Measurements from ENCODE around the gene CD28.
"Not testable (repeated sequence)": the region's sequence is repeated elsewhere in the genome, so short reads cannot be mapped to it uniquely, and the experiment has no call there.

The CD28 gene

DNA sequence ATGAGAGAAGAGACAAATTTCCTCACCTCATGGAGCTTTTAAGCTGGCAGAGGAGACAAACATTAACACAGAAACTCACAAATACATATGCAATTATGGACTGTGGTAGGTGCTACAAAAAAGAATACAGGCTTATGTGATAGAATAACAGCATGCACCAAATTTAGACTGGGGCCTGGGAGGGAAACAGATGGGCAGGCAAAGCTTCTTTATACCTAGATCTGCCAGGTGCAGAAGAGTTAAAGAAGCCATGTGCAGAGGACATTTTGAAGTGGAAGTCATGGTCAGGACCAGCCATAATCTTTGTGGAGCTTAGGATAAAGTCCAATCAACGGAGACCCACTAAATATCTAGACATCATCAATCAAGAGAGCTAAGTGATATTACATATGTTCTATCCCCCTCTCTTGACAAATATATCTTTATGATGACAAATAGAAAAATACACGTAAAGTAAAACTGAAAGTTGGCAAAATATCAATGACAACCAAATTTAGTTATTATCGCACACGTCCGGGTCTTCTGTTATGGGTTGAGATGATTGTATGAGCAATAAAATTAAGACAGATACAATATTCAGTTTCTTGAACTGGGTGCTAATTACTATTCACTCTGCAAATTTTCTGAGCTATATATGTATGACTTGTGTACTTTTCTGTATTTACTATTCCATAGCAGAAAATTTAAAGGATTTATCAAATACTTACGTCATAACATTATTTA, 44.1 kb downstream of the CD28 start:
- DNase-seq: no peak

- DNase-seq: peak; percentile 27
These were observed 45.3 kb downstream of the CD28 start for GRCh38 chr2:203751685-203752271.

- DNase-seq: no peak
These were observed 49.7 kb downstream of the CD28 start for GRCh38 chr2:203756161-203756560.

GRCh38 chr2:203758841-203759689, 52.6 kb downstream of the CD28 start:
- DNase-seq: peak; percentile 65

DNA sequence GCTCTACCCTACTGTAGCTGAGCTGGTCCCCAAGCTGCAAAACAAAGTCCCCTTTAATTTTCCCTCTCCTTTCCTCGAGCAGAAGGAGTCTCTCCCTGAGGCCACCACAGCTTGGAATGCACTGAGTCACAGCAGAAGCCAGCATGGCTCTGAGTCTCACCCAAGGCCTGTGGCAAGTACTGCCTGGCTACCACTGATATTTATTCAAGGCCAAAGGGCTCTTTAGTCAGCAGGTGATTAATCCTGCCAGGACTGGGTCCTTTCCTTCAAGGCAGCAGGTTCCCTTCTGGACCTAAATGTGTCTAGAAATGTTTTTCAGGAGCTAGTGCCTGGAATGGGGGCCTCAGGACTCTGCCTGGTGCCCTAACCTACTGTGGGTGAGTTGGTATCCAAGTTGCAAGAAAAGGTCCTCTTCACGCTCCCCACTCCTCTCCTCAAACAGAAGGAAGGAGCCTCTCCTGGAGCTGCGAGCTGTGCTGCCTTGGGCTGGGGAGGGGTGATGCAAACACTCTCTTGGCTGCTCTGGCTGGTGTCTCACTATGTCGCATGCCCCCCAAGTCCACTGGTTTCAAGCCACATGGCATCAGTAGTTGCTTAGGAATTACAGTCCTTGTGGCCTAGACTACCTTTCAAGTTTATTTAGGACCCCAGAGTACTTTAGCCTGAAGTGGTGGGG, 53.4 kb downstream of the CD28 start:
- peak; percentile 77 for DNase-seq

DNA sequence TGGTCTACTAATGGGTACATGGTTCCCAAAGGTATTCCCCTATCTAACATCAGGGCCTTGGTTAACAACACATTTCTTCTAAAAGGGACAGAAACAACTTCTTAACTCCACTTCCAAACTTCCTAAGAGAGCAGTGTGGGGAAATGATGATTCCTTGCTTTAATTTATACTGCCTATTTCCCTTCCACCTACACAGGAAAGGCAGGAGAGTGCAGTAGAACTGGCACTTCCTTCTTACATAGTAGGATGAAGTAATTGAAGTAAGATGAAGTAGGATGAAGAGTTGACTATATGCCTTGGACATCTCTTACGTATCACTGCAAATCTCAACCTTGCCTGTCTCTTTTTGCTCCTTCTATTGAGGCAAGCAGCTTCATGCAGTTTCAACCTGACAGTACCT, 54.7 kb downstream of the CD28 start:
- DNase-seq: no peak

GRCh38 chr2:203763241-203763937, 57.0 kb downstream of the CD28 start:
- no peak for DNase-seq

DNA sequence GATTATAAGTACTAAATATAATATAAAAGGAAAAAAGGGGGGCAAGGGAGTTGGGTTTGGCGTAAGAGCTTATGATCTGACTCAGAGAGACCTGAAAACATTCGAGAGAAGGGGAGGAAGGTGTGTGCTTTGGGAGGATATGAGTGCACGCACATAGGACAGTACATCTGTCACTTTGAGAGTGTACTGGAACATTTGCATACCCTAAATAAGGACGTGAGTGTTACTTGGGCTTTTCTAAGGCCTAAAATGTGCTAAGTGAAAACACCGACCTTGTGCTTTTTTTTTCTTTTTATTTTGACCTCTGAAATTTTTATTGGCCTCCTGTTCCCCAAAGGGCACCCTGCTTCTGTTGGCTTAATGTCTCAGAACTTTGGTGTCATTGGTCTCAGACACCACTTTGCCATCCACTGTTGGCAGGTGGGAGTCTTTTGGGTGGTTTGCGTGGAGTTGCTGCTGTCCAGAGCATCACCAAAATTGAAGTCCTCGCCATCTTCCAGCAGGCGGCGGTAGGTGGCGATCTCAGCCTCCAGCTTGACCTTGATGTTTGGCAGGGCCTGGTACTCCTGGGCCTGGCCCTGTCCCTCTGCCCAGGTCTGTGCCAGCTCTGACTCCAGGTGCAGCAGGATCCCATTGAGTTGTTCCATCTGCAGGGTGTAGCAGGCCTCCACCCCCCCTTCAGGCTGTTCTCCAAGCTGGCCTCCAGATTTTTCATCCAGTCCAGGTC, 57.7 kb downstream of the CD28 start:
- no peak for DNase-seq

DNA sequence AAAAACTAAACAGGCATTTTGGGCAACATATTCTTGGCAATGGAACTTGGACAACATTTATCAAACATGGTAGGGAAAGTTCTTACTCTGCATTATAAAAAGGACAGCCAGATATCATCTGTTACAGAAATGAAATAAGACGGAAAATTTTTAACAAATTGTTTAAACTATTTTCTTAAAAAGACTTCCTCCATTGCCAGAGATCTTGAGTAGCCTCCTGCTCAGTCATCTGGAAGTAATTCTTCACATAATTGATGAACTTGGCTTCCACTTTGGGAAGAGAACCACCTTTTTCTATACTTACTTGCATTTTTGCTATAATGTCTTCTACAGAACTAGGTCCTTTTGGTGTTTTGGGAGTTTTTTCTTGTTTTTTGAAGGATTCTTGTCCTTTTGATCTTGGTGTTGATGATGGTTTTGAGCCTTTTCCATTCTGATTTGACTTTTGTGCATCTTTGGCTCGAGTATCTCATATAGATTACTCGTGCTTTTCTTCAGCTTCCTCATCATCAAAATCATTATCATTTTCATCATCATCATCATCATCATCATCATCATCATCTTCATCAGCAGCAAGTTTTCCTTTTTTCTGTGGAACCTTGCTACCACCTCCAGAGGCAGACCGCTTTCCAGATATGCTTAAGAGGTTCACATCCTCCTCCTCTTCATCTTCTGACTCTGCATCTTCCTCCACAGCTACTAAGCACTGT, 66.2 kb downstream of the CD28 start:
- no peak for DNase-seq

DNA sequence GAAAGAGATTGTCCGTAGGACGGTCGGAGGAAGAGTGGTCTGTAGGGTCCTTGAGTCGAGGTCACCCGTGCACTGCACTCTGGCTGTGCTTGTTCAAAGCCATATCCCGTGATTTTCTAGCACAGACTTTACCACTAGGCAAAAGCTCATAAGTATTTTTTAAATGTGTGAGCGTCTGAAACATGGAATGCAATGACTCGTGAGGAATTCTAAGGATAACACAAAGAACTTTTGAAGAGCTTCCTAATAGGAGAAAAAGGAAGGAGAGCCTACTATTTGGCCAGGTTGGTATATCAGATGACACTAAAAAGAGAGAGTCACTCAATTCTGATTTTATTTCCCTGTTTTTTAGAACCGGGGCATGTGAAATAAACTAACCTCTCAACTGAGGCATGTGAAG, 68.3 kb downstream of the CD28 start:
- DNase-seq: peak; percentile 60

- no peak for DNase-seq
These were observed 69.2 kb downstream of the CD28 start for GRCh38 chr2:203775684-203776083.

DNA sequence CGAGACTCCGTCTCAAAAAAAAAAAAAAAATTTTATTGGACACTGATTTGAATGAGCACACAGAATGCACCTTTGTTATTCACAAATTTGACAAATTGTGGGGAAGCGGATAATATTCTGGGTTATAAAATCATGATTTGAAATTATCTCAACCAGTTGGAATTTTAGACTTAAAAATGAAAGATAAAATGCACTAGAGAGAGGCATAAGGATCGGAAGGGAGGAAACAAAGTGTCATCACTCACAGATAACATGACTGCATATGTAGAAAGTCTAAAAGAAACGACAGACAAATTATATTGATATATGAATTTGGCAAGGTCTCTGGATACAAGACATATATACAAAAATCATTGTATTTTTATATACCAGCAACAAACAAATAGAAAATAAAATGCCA, 70.6 kb downstream of the CD28 start:
- no peak for DNase-seq

DNA sequence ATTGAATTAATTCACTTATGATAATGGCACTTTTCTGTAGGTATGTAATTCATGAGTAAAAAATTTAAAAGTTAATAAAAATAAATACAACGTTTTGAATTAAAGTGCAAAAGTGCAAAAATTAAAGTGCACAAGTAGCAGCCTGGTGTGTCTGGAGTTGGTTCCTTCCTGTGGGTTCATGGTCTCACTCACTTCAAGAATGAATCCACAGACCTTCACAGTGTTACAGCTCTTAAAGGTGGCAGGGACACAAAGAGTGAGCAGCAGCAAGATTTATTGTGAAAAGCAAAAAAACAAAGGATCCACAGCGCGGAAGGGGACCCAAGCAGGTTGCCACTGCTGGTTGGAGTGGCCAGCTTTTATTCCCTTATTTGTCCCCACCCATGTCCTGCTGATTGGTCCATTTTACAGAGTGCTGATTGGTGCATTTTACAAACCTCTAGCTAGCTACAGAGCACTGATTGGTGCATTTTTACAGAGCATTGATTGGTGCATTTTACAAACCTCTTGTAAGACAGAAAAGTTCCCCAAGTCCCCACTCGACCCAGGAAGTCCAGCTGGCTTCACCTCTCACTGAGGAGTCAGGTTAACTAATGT, 73.1 kb downstream of the CD28 start:
- not testable (repeated sequence) for DNase-seq

GRCh38 chr2:203780231-203780630, 73.8 kb downstream of the CD28 start:
- no peak for DNase-seq

GRCh38 chr2:203781151-203781550, 74.7 kb downstream of the CD28 start:
- DNase-seq: no peak

DNA sequence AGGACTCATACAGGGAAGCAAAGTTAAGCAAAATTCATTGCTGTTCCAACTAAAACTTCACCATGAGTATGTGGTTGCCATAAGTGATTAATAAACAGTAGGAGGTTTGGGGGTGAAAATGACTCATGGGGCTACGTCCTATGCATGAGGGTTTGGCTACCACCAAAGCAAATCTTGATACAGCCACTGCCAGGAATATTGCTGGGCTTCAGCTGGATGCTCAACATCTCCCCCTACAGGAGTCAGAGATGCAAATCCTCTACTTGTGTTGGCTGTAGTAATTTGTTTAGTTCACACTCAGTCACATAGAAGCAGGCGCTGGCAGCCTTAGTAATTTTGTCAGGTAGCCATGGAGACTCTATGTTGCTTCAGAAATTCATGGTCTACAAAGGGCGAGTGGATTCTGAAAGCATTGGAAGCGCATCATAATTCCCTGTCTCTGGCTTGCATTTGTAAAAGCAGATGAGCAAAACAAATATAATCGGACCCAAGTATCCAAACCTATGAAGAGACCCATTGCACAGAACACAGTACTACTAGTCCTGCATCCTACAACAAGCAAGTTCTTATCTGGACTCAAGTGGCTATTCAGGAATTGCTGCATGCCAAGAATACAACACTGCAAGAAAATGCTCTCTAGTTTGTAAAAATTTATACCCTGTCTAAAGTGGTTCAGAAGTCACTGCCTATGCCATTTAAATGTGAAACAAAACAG, 76.0 kb downstream of the CD28 start:
- peak; percentile 96 for DNase-seq

DNA sequence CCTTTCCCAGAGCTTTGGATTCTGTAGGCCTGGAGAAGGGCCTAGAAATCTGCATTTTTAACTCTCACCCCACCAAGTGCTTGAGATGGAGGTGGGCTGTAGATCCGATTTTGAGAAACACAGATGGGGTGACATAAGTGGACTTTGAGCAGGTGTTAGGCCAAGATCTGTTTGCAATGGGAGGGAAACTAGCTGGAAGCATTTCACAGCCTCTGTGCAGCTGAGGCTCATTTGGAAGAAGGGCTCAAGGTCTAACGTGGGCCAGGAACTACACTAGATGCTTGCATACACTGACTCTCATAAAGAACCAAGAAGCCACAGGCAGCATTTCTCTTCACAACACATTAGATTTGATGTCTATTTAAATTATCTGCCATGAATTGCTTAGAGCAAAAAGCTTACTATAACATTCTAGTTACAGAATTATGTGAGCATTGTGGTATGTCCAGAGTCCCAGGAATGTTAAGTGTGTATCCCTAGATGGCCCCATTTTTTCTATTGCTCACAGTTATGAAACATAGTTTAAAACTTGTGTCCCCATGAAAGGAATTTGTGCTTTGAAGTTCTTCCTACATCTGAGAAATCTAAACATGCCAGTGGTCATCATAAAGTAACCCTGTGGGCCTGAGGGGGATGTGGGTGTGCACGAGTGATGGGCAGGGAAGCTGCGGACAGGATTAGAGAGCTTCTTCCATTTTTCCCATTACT, 77.2 kb downstream of the CD28 start:
- peak; percentile 92 for DNase-seq

DNA sequence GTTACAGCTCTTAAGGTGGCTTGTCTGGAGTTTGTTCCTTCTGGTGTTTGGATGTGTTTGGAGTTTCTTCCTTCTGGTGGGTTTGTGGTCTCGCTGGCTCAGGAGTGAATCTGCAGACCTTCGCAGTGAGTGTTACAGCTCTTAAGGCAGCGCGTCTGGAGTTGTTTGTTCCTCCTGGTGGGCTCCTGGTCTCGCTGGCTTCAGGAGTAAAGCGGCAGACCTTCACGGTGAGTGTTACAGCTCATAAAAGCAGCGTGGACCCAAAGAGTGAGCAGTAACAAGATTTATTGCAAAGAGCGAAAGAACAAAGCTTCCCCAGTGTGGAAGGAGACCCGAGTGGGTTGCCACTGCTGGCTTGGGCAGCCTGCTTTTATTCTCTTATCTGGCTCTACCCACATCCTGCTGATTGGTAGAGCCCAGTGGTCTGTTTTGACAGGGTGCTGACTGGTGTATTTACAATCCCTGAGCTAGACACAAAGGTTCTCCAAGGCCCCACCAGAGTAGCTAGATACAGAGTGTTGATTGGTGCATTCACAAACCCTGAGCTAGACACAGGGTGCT, 78.4 kb downstream of the CD28 start:
- not testable (repeated sequence) for DNase-seq
